Measurements from ENCODE around the gene RAB11FIP3. TPM values are rescaled to one million over a fixed set of nuclear protein-coding genes. Genes with fewer than 3 reads are reported as not detected.

Gene RAB11FIP3
- total and polyA plus RNA-seq, 2 of the 13 experiments (the other 11 are each of a cell fraction or from before 2014, with no cell fraction given) = 34.3 to 57.6 TPM

- TF ChIP-seq MLXIP (CRISPR knock-in tag; IDR thresholded peaks at IDR 0.05; ENCODE audit: borderline replicate concordance) (no peak), ZNF280D (CRISPR knock-in tag; IDR thresholded peaks at IDR 0.05) (peak; percentile 82), ZNF580 (CRISPR knock-in tag; IDR thresholded peaks at IDR 0.05; ENCODE audit: borderline replicate concordance, low read depth) (0 out of 2 replicates have a peak, but pooled peaks have one; percentile 22), ZNF737 (CRISPR knock-in tag; IDR thresholded peaks at IDR 0.05; ENCODE audit: borderline replicate concordance) (no peak), ZFP90 (CRISPR knock-in tag; IDR thresholded peaks at IDR 0.05; ENCODE audit: borderline replicate concordance) (no peak), SPEN (CRISPR knock-in tag; IDR thresholded peaks at IDR 0.05; ENCODE audit: low read depth) (0 out of 2 replicates have a peak, but pooled peaks have one; percentile 25), MAZ (IDR thresholded peaks at IDR 0.05; ENCODE audit: borderline replicate concordance, low read depth, low read length) (no peak), MAZ (CRISPR knock-in tag; IDR thresholded peaks at IDR 0.05; ENCODE audit: low read depth) (no peak), ZNF354B (CRISPR knock-in tag; IDR thresholded peaks at IDR 0.05) (no peak), CHD4 (IDR thresholded peaks at IDR 0.05; ENCODE audit: borderline replicate concordance, low read length) (peak; percentile 88), HNRNPLL (IDR thresholded peaks at IDR 0.05; ENCODE audit: low read depth, low read length, poor library complexity, severe bottlenecking) (no peak), ZNF883 (CRISPR knock-in tag; IDR thresholded peaks at IDR 0.05; ENCODE audit: not compliant biosample characterization) (no peak), ZNF230 (CRISPR knock-in tag; IDR thresholded peaks at IDR 0.05) (no peak), ZFX (CRISPR knock-in tag; IDR thresholded peaks at IDR 0.05; ENCODE audit: low read depth) (0 out of 2 replicates have a peak, but pooled peaks have one; percentile 15), ZNF530 (CRISPR knock-in tag; IDR thresholded peaks at IDR 0.05; ENCODE audit: low read depth) (no peak), TEAD3 (CRISPR knock-in tag; optimal IDR thresholded peaks at IDR 0.05; ENCODE audit: borderline replicate concordance) (peak; percentile 65)
Observed at GRCh38 chr16:391885-392335, 33.5 kb upstream of the RAB11FIP3 start (continued).
